Measurements from ENCODE around the gene KCNC2. TPM values are rescaled to one million over a fixed set of nuclear protein-coding genes. Genes with fewer than 3 reads are reported as not detected.

Gene KCNC2
- total RNA-seq, 2 donors from 2014 or later = 0.26 TPM; not detected in 1

DNA sequence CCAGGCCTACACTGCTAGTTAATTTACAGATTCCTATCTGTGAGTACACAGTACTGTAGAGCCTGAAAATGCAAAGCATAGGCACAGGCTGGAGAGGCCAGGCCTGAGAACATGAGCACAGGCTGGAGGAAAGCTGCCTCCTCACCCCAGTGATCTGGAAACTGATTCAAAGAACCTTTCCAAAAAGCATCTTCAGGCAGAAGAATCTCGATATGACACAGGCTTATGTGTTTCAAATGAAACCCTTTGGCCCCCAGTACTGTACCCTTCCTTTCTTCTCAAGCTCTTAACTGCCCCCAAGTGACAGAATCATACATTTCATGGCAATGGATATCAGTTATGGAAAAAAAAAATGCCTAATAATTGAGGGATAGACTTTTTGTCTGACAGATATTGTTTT is 122.0 kb downstream of the KCNC2 start:
- Histone ChIP-seq H3K4me3 (no peak overlapping the region), H3K4me1 (no peaks in the 10 kb centered on the region), H3K27me3 (no peaks in the 10 kb centered on the region), H3K27ac (no peak overlapping the region), H3K9me3 (no peaks in the 10 kb centered on the region), H3K36me3 (replicated peaks in 1 of 2; ENCODE audit: insufficient read depth in 1 of 2, low read depth in 2 of 2) (no peaks in the 10 kb centered on the region)
- no peak for DNase-seq
- intact Hi-C loops (cut with DNase I) = no loop called here
- ATAC-seq = no peak
- 30 to 39% methylated on average over 1 of the region's 1 CpG for WGBS, 2 donors
- TF ChIP-seq POLR2A (IDR thresholded peaks at IDR 0.05) = no peak
- TF ChIP-seq CTCF (IDR thresholded peaks at IDR 0.05) = peak in 2 of 7 experiments; percentile 26 to 27

DNA sequence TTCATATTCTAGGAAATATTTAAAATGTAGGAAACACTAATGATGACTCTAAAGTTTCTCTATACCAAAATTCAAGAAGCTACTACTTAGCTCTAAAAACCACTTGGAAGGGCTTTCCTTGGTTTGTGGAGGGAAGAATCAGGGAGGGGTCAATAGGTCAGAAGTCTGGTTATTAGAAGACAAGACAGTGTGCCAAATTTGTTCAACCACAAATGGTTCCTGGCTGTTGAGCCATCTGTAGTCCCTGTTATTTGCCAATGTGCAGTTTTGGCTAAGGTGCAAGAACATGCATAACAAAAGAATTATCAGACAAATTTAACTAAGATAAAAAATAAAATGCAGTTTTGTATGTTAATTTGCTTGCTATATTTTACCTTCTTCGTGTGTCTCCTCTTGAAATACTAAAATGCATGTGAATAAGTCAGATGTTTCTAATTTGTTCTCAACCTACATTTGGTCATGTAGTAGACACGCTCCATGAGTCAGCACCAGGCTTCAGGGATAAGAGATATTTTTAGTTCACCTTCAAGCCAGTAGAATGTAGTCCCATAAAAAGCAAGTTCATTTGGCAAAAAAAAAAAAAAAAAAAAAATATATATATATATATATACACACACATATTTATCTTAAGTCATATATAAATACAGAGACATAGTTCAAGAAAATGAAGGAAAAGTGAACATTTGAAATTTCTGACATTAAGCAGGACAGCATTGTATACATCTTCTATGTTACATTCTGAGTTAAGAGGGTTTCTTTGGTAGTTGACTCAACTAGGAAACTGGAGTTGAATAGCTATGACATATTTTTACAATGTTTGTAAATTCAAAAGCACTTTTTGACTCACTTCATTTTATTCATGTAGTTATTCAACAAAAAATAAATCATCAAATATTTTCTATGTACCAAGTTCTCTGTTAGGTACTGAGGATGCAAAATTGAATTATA is 123.3 kb downstream of the KCNC2 start:
- no peaks in the 10 kb centered on the region for H3K36me3 ChIP-seq (replicated peaks in 1 of 2; ENCODE audit: insufficient read depth in 1 of 2, low read depth in 2 of 2)
- intact Hi-C loops (cut with DNase I) = no loop called here
- DNase-seq (peak in 1 of 4 donors; percentile 2), ATAC-seq (no peak)
- H3K9me3 ChIP-seq = no peaks in the 10 kb centered on the region
- 57% methylated on average over 2 of the region's 2 CpGs for WGBS, 2 donors
- no peaks in the 10 kb centered on the region for H3K27me3 ChIP-seq
- no peak for TF ChIP-seq CTCF (IDR thresholded peaks at IDR 0.05)
- TF ChIP-seq POLR2A (IDR thresholded peaks at IDR 0.05) = no peak
- H3K4me1 ChIP-seq = no peaks in the 10 kb centered on the region
- H3K4me3 ChIP-seq = no peak overlapping the region
- no peak overlapping the region for H3K27ac ChIP-seq

DNA sequence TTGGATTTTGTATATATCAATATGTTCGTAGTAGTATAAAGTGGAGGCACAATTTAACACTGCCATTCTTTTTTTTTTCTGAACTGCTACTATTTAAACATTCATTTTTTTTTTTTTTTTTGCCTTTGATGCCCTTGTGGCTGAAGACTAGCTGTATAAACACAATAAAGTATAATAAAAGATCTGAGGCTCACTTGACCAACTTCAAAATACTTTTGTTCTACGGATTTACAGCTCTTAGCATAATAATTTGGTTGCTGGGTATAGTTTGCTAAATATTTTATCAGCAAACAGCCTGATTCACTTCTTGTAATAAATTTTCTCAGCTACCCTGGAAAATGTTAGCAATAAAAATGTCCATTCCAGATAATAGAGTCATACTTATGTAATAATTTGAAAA is 128.3 kb downstream of the KCNC2 start:
- 38 to 55% methylated on average over 2 of the region's 2 CpGs for WGBS, 2 donors
- intact Hi-C loops (cut with DNase I) = no loop called here
- ATAC-seq (no peak), DNase-seq (no peak)
- Histone ChIP-seq H3K27ac (no peak overlapping the region), H3K36me3 (replicated peaks in 1 of 2; ENCODE audit: insufficient read depth in 1 of 2, low read depth in 2 of 2) (no peaks in the 10 kb centered on the region), H3K4me3 (no peak overlapping the region), H3K4me1 (no peaks in the 10 kb centered on the region), H3K9me3 (no peaks in the 10 kb centered on the region), H3K27me3 (no peaks in the 10 kb centered on the region)
- no peak for TF ChIP-seq POLR2A (IDR thresholded peaks at IDR 0.05)
- no peak for TF ChIP-seq CTCF (IDR thresholded peaks at IDR 0.05)

GRCh38 chr12:75080582-75080981 is 129.1 kb downstream of the KCNC2 start:
- Histone ChIP-seq H3K27ac (no peak overlapping the region), H3K4me3 (no peak overlapping the region), H3K27me3 (no peaks in the 10 kb centered on the region), H3K9me3 (no peaks in the 10 kb centered on the region), H3K36me3 (replicated peaks in 1 of 2; ENCODE audit: insufficient read depth in 1 of 2, low read depth in 2 of 2) (no peaks in the 10 kb centered on the region), H3K4me1 (no peaks in the 10 kb centered on the region)
- intact Hi-C loops (cut with DNase I) = no loop called here
- ATAC-seq = no peak
- no peak for TF ChIP-seq POLR2A (IDR thresholded peaks at IDR 0.05)
- TF ChIP-seq CTCF (IDR thresholded peaks at IDR 0.05) = no peak
- 58 to 61% methylated on average over 4 of the region's 4 CpGs for WGBS, 2 donors
- no peak for DNase-seq

- intact Hi-C loops (cut with DNase I) = no loop called here
Observed at GRCh38 chr12:75065482-75065881, 144.2 kb downstream of the KCNC2 start.

More at GRCh38 chr12:75065482-75065881, 144.2 kb downstream of the KCNC2 start:
- Histone ChIP-seq H3K36me3 (replicated peaks in 1 of 2; ENCODE audit: insufficient read depth in 1 of 2, low read depth in 2 of 2) (no peaks in the 10 kb centered on the region), H3K27ac (no peak overlapping the region), H3K27me3 (no peaks in the 10 kb centered on the region), H3K4me1 (no peaks in the 10 kb centered on the region), H3K9me3 (no peaks in the 10 kb centered on the region), H3K4me3 (no peak overlapping the region)
- ATAC-seq = no peak
- no peak for DNase-seq
- 61 to 78% methylated on average over 2 of the region's 2 CpGs for WGBS, 2 donors
- no peak for TF ChIP-seq CTCF (IDR thresholded peaks at IDR 0.05)
- TF ChIP-seq POLR2A (IDR thresholded peaks at IDR 0.05) = no peak
